CD14-positive monocyte (primary cell): ENCODE results near the gene PFN3. TPM values are rescaled to one million over a fixed set of nuclear protein-coding genes. Genes with fewer than 3 reads are reported as not detected.
A peak's percentile ranks its signal among the peaks of the same experiment; 100 is the strongest.

Experiments used
- DNase-seq, 3 donors: peaks; one replicate each; pipeline ENCODE4 v3.0.0-alpha.2; 2011 to 2022
- H2AFZ ChIP-seq: 2 replicates; pipeline ENCODE4 v1.6.0; 2012; ENCODE audit warnings: mild to moderate bottlenecking, low read depth, low read length, inconsistent platforms; ENCODE audit not compliant: insufficient read depth, poor library complexity, severe bottlenecking
- H3K27ac ChIP-seq, 2 donors: 1 replicate in 1 of 2; 2 replicates in 1 of 2; pipeline ENCODE4 v1.5.1; 2012 to 2013; ENCODE audit warnings: low read length in 2 of 2, control low read depth in 1 of 2, inconsistent platforms in 1 of 2, low read depth in 1 of 2, mild to moderate bottlenecking in 1 of 2
- H3K27me3 ChIP-seq, 2 donors: one replicate each; pipeline versions ENCODE4 v1.6.0 to v1.6.1; 2011 to 2013; ENCODE audit warnings: low read length in 2 of 2; ENCODE audit not compliant: control insufficient read depth in 2 of 2, insufficient read depth in 2 of 2
- H3K36me3 ChIP-seq, 2 donors: replicated peaks in 1 of 2; 1 replicate in 1 of 2; 2 replicates in 1 of 2; pipeline versions ENCODE4 v1.5.1 to v1.6.1; 2012 to 2013; ENCODE audit warnings: low read length in 2 of 2, control low read depth in 1 of 2, inconsistent platforms in 1 of 2, mild to moderate bottlenecking in 1 of 2; ENCODE audit not compliant: insufficient read depth in 2 of 2, control insufficient read depth in 1 of 2
- H3K4me1 ChIP-seq, 2 donors: 1 replicate in 1 of 2; 2 replicates in 1 of 2; pipeline versions ENCODE4 v1.5.1 to v1.6.1; 2012 to 2013; ENCODE audit warnings: low read length in 2 of 2, control low read depth in 1 of 2, inconsistent platforms in 1 of 2, mild to moderate bottlenecking in 1 of 2, moderate library complexity in 1 of 2; ENCODE audit not compliant: insufficient read depth in 2 of 2, control insufficient read depth in 1 of 2
- H3K4me2 ChIP-seq: replicated peaks from 2 replicates; pipeline ENCODE3; 2012; ENCODE audit warnings: low read length, moderate library complexity, mild to moderate bottlenecking; ENCODE audit not compliant: poor library complexity, severe bottlenecking; ENCODE audit errors: extremely low read depth
- H3K4me3 ChIP-seq, 3 experiments: fragments of 200-600 bp in 1 of 3; sonication (generic) in 1 of 3; replicated peaks in 1 of 3; 1 replicate in 2 of 3; 2 replicates in 1 of 3; pipeline ENCODE4 v1.5.1; 2011 to 2013; ENCODE audit warnings: low read length in 3 of 3, mild to moderate bottlenecking in 3 of 3, control low read depth in 2 of 3, low read depth in 2 of 3, inconsistent platforms in 1 of 3, moderate library complexity in 1 of 3
- H3K79me2 ChIP-seq: 2 replicates; pipeline ENCODE4 v1.6.0; 2012; ENCODE audit warnings: mild to moderate bottlenecking, control low read depth, inconsistent platforms, low read length, moderate library complexity; ENCODE audit not compliant: insufficient read depth
- H3K9ac ChIP-seq: 2 replicates; pipeline ENCODE4 v1.6.0; 2017; ENCODE audit warnings: low read length, mild to moderate bottlenecking; ENCODE audit not compliant: insufficient read depth, poor library complexity, severe bottlenecking
- H3K9me3 ChIP-seq, 2 donors: replicated peaks in 1 of 2; 1 replicate in 1 of 2; 2 replicates in 1 of 2; pipeline versions ENCODE4 v1.5.1 to v1.6.1; 2012 to 2013; ENCODE audit warnings: low read length in 2 of 2, control low read depth in 1 of 2; ENCODE audit not compliant: control insufficient read depth in 1 of 2, insufficient read depth in 1 of 2
- H4K20me1 ChIP-seq: 2 replicates; pipeline ENCODE4 v1.6.0; 2012; ENCODE audit warnings: mild to moderate bottlenecking, low read length, control low read depth, moderate library complexity; ENCODE audit not compliant: insufficient read depth
- H3K27ac Mint-ChIP-seq, 7 donors: one replicate each; pipeline ENCODE4 v1.8.0; 2020; ENCODE audit warnings: mild to moderate bottlenecking in 7 of 7, mixed read lengths in 7 of 7, moderate library complexity in 6 of 7, inconsistent platforms in 2 of 7
- H3K27me3 Mint-ChIP-seq, 3 donors: one replicate each; pipeline ENCODE4 v1.8.0; 2021 to 2022; ENCODE audit warnings: low read depth in 3 of 3, mild to moderate bottlenecking in 3 of 3, mixed read lengths in 3 of 3, moderate library complexity in 3 of 3, inconsistent platforms in 1 of 3
- H3K36me3 Mint-ChIP-seq, 2 donors: one replicate each; pipeline ENCODE4 v1.8.0; 2020; ENCODE audit warnings: mixed read lengths in 2 of 2, inconsistent platforms in 1 of 2, mild to moderate bottlenecking in 1 of 2
- H3K4me1 Mint-ChIP-seq: one replicate; pipeline ENCODE4 v1.8.0; 2020; ENCODE audit warnings: mild to moderate bottlenecking, mixed read lengths
- H3K4me3 Mint-ChIP-seq, 2 donors: one replicate each; pipeline ENCODE4 v1.8.0; 2020; ENCODE audit warnings: mild to moderate bottlenecking in 2 of 2, mixed read lengths in 2 of 2, moderate library complexity in 1 of 2
- H3K9me3 Mint-ChIP-seq, 7 donors: one replicate each; pipeline ENCODE4 v1.8.0; 2020 to 2022; ENCODE audit warnings: mixed read lengths in 7 of 7, mild to moderate bottlenecking in 6 of 7, moderate library complexity in 6 of 7, inconsistent platforms in 2 of 7
- CTCF ChIP-seq: fragments of 200-600 bp; IDR thresholded peaks from one replicate; pipeline ENCODE4 v1.8.0; 2022; ENCODE audit warnings: antibody characterized with exemption, mild to moderate bottlenecking
- WGBS: methylation state at CpG from one replicate; pipeline ENCODE4 v1.1.5; 2013; ENCODE audit warnings: missing lambda C conversion rate; ENCODE audit not compliant: insufficient coverage; 5-methylcytosine and 5-hydroxymethylcytosine counted together
- intact Hi-C, 2 donors: fragments of 100-400 bp; cut with micrococcal nuclease; formaldehyde crosslinking; loops; one replicate each; pipeline versions ENCODE4 v1.15.0 to v1.15.1; 2023
- polyA plus RNA-seq, 3 donors: library from polyadenylated mRNA; depleted of rRNA in 1 of 3; unstranded in 2 of 3; stranded (reverse) in 1 of 3; fragments of 300-500 nt in 2 of 3; fragments of >200 nt in 1 of 3; fragmentation: Illumina TruSeq in 2 of 3; gene quantifications; 1 replicate in 2 of 3; 2 replicates in 1 of 3; pipeline ENCODE4 v1.2.3, GENCODE V29; 2012 to 2021

The PFN3 gene
- polyA plus RNA-seq, 3 donors, result not detected

GRCh38 chr5:177428574-177429217 lies 28.2 kb upstream of the PFN3 start:
- Mint-ChIP-seq H3K27ac (peak overlapping the region; percentile 99 to 100 (median 99)), H3K9me3 (no peaks in the 10 kb centered on the region), H3K36me3 (peaks cover 27 to 56% of the 10 kb centered on the region in 2 donors), H3K4me3 (peak overlapping the region; percentile 95), H3K27me3 (peaks cover 0 to 1% (median 0%) of the 10 kb centered on the region in 3 donors), H3K4me1 (peaks cover 58% of the 10 kb centered on the region)
- H3K79me2 ChIP-seq, result peaks cover 67% of the 10 kb centered on the region
- H3K4me3 ChIP-seq, result peak overlapping the region; percentile 80 to 99 (median 95)
- H3K4me1 ChIP-seq, result peaks cover 69 to 81% of the 10 kb centered on the region in 2 donors
- intact Hi-C loops, result loop anchor here in 1 of 2 donors (2.0 to 5.0 kb wide), 3 partner anchors 24 to 36 kb away; no protein-coding TSS in a partner anchor
- no peak overlapping the region for H2AFZ ChIP-seq
- peak overlapping the region; percentile 98 to 100 for H3K27ac ChIP-seq
- H3K36me3 ChIP-seq, result peaks cover 32 to 39% of the 10 kb centered on the region in 2 donors
- WGBS, result 27% methylated on average over 4 of the region's 10 CpGs
- peaks cover 45% of the 10 kb centered on the region for H4K20me1 ChIP-seq
- no peaks in the 10 kb centered on the region for H3K9me3 ChIP-seq
- H3K4me2 ChIP-seq, result peak overlapping the region; percentile 100
- TF ChIP-seq CTCF, result no peak
- H3K27me3 ChIP-seq, result no peaks in the 10 kb centered on the region
- DNase-seq, result peak in 2 of 3 donors; percentile 45 to 54
- H3K9ac ChIP-seq, result peak overlapping the region; percentile 98

DNA sequence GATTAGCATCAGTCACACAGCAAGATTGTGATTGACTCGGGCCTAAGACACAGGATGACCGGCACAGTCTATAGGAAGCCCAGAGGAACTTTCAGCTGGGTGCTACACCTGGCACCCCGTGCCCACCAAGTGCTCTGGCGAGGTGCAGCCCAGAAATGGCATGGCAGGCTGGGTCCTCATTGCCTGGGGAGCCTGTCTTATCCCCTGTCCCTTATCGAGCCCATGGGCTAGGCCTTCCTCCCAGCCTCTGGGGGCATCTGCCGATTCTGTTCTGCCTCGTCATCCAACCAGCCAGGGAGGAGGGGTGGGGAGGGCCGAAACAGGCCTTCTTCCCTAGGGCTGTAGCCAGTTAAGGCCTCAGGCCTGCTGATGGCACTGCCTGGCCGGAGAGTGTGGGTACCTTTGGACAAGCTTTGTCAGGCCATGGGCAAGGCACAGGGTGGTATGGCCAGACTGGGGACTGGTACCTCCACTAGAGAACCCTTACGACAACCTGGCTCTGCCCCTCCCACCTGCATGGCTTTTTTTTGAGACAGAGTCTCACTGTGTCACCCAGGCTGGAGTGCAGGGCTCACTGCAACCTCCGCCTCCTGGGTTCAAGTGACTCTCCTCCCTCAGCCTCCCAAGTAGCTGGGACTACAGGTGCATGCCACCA lies 27.6 kb upstream of the PFN3 start:
- Histone ChIP-seq H3K36me3 (peaks cover 25 to 32% of the 10 kb centered on the region in 2 donors), H3K9ac (peak overlapping the region; percentile 98), H3K27ac (peak overlapping the region; percentile 98 to 100), H3K4me2 (peak overlapping the region; percentile 100), H3K4me1 (peaks cover 66 to 75% of the 10 kb centered on the region in 2 donors), H3K27me3 (no peaks in the 10 kb centered on the region), H2AFZ (no peak overlapping the region), H3K79me2 (peaks cover 60% of the 10 kb centered on the region), H3K9me3 (no peaks in the 10 kb centered on the region), H3K4me3 (peak overlapping the region; percentile 80 to 99 (median 95)), H4K20me1 (peaks cover 39% of the 10 kb centered on the region)
- Mint-ChIP-seq H3K27me3 (peaks cover 0 to 1% (median 0%) of the 10 kb centered on the region in 3 donors), H3K9me3 (no peaks in the 10 kb centered on the region), H3K36me3 (peaks cover 22 to 50% of the 10 kb centered on the region in 2 donors), H3K4me1 (peaks cover 56% of the 10 kb centered on the region), H3K27ac (peak overlapping the region; percentile 99 to 100 (median 99)), H3K4me3 (peak overlapping the region; percentile 95)
- peak; percentile 65 to 72 (median 66) for DNase-seq
- 15% methylated on average over 10 of the region's 11 CpGs for WGBS
- TF ChIP-seq CTCF, result no peak
- intact Hi-C loops, result loop anchor here (2.0 to 5.0 kb wide), 4 partner anchors 23 to 67 kb away; no protein-coding TSS in a partner anchor
